BLaER1 (cell line): ENCODE measurements around the gene PGAM2.
A peak's percentile ranks its signal among the peaks of the same experiment; 100 is the strongest.

Source experiments
- H3K27ac ChIP-seq: shearing (Covaris generic); formaldehyde crosslinking; 2 replicates; pipeline ENCODE4 v1.8.1; 2022
- H3K27me3 ChIP-seq: shearing (Covaris generic); formaldehyde crosslinking; 2 replicates; pipeline ENCODE4 v1.8.1; 2022
- H3K36me3 ChIP-seq: shearing (Covaris generic); formaldehyde crosslinking; 2 replicates; pipeline ENCODE4 v1.8.1; 2022
- H3K4me1 ChIP-seq: shearing (Covaris generic); formaldehyde crosslinking; 2 replicates; pipeline ENCODE4 v1.8.1; 2022
- H3K4me2 ChIP-seq: shearing (Covaris generic); formaldehyde crosslinking; 2 replicates; pipeline ENCODE4 v1.8.1; 2022
- H3K4me3 ChIP-seq: shearing (Covaris generic); formaldehyde crosslinking; 2 replicates; pipeline ENCODE4 v1.8.1; 2022
- H3K9ac ChIP-seq: shearing (Covaris generic); formaldehyde crosslinking; 2 replicates; pipeline ENCODE4 v1.8.1; 2022
- H3K9me3 ChIP-seq: shearing (Covaris generic); formaldehyde crosslinking; 2 replicates; pipeline ENCODE4 v1.8.1; 2022
- H4K20me1 ChIP-seq: shearing (Covaris generic); formaldehyde crosslinking; 2 replicates; pipeline ENCODE4 v1.8.1; 2022
- Cebpa-rat ChIP-seq: shearing (Covaris generic); IDR thresholded peaks from 2 replicates; pipeline ENCODE4 v1.8.1; 2022

Gene PGAM2

DNA sequence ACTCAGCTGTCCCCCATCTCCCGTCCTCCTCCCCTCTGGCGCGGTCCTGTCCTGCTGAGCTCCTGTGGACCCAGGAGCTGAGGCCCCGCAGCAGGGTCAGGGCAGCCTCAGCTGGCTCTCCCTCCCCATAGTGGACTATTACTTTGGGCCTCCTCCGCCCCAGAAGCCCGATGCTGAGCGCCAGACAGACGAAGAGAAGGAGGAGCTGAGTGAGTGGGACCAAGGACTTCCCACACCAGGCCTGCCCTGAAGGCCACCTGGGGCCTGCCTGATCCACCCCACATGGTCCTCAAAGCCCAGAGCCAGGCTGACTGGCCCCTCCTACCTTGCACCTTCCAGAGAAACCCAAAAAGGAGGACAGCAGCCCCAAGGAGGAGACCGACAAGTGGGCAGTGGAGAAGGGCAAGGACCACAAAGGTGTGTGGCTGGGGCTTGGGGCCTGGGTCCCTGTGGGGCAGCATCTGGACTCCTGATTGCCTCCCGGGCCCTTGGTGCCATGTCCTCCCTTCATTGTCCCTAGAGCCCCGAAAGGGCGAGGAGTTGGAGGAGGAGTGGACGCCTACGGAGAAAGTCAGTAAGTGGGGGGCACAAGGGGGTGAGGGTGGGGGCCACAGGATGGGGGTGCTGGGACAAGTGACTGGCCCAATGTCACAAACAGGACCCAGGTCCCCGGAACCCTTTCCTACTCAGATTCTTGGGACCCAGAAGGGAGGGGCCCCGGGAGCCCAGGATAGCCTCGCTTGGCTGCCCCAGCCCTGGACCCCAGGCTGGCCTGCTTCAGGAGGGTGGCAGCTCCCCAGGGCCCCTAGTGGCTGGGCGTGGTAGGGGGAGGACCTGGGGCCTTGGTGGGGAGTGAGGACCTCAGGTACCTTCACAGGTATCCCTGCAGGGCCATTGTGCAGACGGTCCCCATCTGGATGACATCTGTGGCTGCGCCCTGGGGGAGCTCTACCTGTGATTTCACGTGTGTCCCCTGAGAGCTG lies 43.7 kb upstream of the PGAM2 start:
- Histone ChIP-seq H4K20me1 (peaks cover 93% of the 10 kb centered on the region), H3K36me3 (peaks cover 87% of the 10 kb centered on the region), H3K4me2 (peak overlapping the region; percentile 98; the same call in 1 of the 2 replicates), H3K27ac (peak overlapping the region; percentile 90; the same call in 1 of the 2 replicates), H3K27me3 (no peaks in the 10 kb centered on the region), H3K9me3 (no peaks in the 10 kb centered on the region), H3K4me1 (peaks cover 38% of the 10 kb centered on the region), H3K4me3 (no peak overlapping the region; the same call in 1 of the 2 replicates), H3K9ac (no peak overlapping the region; the same call in 1 of the 2 replicates)
- no peak for TF ChIP-seq Cebpa-rat

- peaks cover 45% of the 10 kb centered on the region for H3K4me1 ChIP-seq
- peaks cover 86% of the 10 kb centered on the region for H4K20me1 ChIP-seq
- H3K27ac ChIP-seq, result peak overlapping the region; percentile 90
- peak overlapping the region; percentile 89 for H3K9ac ChIP-seq
- peak overlapping the region; percentile 98; the same call in 1 of the 2 replicates for H3K4me2 ChIP-seq
- H3K27me3 ChIP-seq, result no peaks in the 10 kb centered on the region
- H3K4me3 ChIP-seq, result peak overlapping the region; percentile 81; the same call in 1 of the 2 replicates
- peaks cover 79% of the 10 kb centered on the region for H3K36me3 ChIP-seq
- no peaks in the 10 kb centered on the region for H3K9me3 ChIP-seq
- TF ChIP-seq Cebpa-rat, result no peak
These were observed 42.8 kb upstream of the PGAM2 start for GRCh38 chr7:44107961-44108767.

DNA sequence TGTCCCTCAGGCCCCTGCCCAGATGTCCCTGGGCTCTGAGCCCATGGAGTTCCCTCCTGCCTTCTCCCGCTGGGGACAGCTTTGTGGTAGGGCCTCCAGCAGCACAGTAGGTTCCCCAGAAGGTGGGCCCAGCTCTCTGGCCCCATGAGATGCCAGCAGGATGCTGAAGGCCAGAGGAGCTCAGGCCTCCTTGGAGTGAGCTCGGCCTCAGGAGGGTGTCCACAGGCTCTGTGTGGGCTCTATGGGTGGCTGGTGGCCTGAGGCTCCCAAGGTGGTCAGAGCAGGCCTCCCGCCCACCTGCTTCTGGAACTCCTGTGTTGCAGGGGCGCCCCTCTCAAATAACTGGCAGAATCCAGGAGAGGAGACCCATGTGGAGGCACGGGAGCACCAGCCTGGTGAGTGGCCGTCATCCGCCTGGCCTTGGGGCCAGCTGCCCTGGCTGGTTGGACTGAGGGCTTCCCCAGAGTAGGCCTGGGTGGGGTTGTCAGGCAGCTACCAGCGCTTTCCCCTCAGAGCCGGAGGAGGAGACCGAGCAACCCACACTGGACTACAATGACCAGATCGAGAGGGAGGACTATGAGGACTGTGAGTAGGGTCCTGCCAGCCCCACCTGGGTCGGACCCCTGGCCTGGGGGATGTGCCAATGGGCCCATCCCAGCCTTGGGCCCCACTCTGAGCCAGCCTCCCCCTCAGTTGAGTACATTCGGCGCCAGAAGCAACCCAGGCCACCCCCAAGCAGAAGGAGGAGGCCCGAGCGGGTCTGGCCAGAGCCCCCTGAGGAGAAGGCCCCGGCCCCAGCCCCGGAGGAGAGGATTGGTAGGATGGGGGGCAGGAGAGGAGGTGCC lies 42.0 kb upstream of the PGAM2 start:
- H3K27me3 ChIP-seq, result no peaks in the 10 kb centered on the region
- peaks cover 54% of the 10 kb centered on the region for H3K4me1 ChIP-seq
- H3K36me3 ChIP-seq, result peaks cover 71% of the 10 kb centered on the region
- H3K4me3 ChIP-seq, result peak overlapping the region; percentile 81
- TF ChIP-seq Cebpa-rat, result no peak
- peak overlapping the region; percentile 89 for H3K9ac ChIP-seq
- H3K27ac ChIP-seq, result peak overlapping the region; percentile 90
- H3K9me3 ChIP-seq, result no peaks in the 10 kb centered on the region
- H4K20me1 ChIP-seq, result peaks cover 77% of the 10 kb centered on the region
- peak overlapping the region; percentile 98 for H3K4me2 ChIP-seq

- H3K9ac ChIP-seq, result peak overlapping the region; percentile 89
- peaks cover 69% of the 10 kb centered on the region for H4K20me1 ChIP-seq
- no peaks in the 10 kb centered on the region for H3K27me3 ChIP-seq
- no peaks in the 10 kb centered on the region for H3K9me3 ChIP-seq
- peak overlapping the region; percentile 90 for H3K27ac ChIP-seq
- H3K36me3 ChIP-seq, result peaks cover 63% of the 10 kb centered on the region
- peaks cover 62% of the 10 kb centered on the region for H3K4me1 ChIP-seq
- H3K4me3 ChIP-seq, result peak overlapping the region; percentile 81
- H3K4me2 ChIP-seq, result peak overlapping the region; percentile 98
- TF ChIP-seq Cebpa-rat, result no peak
These were observed 41.1 kb upstream of the PGAM2 start for GRCh38 chr7:44106311-44107065.

DNA sequence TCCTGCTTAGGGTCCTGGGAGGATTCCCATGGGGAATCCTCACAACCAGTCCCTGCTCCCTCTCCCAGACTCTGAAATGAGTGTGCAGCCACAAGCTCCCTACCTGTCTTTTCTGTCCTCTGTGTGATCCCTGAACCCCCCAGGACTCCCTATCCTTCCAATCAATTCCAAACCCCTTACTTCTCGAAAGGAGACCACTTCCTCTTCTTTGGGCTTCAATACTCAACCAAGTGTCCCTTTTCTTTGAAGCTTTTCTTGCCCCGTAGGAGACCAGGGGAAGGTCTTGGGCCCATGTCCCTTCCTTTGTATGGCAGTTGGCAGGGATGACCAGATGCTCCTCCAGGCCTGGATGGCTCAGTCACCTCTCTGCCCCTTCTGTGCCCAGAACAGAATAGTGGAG lies 40.5 kb upstream of the PGAM2 start:
- Histone ChIP-seq H3K9ac (peak overlapping the region; percentile 89), H3K4me1 (peaks cover 69% of the 10 kb centered on the region), H3K27me3 (no peaks in the 10 kb centered on the region), H3K27ac (peak overlapping the region; percentile 90), H3K9me3 (no peaks in the 10 kb centered on the region), H3K4me3 (peak overlapping the region; percentile 81), H4K20me1 (peaks cover 62% of the 10 kb centered on the region), H3K4me2 (peak overlapping the region; percentile 98), H3K36me3 (peaks cover 56% of the 10 kb centered on the region)
- TF ChIP-seq Cebpa-rat, result no peak

DNA sequence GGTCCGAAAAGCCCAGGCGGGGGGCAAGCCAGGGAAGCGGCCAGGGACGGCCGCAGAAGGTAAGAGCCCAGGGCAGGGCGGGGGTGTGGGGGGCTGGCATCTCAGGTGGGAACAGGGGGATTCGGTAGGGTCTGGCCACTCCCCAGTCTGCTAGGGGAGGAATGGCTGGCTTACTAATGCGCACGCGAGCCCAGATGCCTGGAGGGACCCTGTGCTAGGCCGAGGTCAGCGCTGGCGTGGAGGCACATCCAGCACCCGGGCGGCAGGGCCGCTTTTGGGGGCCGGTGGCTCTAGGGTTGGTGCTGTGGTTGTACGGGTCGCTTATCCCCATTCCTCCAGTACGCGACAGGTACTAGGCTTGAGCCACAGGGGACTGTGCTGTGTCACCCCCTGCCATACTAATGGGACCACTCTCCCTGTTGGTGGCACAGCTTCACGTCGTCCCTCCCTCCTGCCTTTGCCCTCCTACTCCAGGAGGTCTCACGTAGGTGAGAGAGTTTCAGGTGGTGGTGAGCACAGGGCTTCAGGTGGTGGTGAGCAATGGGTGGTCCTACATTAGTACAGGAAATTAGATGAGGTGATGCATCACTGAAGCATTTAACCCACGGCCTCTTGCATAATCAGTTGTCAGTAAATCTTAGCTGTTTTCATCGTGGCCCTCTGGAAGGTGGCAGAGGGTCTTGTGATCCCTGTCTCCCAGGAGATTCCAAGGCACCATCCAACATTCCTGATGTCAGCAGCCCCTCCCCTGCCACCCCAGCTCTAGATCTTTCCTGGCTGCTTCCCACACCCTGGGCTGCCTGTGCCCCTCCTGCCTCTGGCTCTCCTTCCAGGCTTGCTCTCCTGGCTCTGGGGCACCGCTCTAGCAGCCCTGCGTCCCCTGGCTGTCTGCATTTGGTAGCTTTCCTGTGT lies 39.7 kb upstream of the PGAM2 start:
- H3K9ac ChIP-seq, result peak overlapping the region; percentile 89
- peaks cover 55% of the 10 kb centered on the region for H4K20me1 ChIP-seq
- peak overlapping the region; percentile 81 for H3K4me3 ChIP-seq
- H3K4me1 ChIP-seq, result peaks cover 76% of the 10 kb centered on the region
- peak overlapping the region; percentile 90 for H3K27ac ChIP-seq
- TF ChIP-seq Cebpa-rat, result no peak
- no peaks in the 10 kb centered on the region for H3K9me3 ChIP-seq
- H3K27me3 ChIP-seq, result no peaks in the 10 kb centered on the region
- peak overlapping the region; percentile 98 for H3K4me2 ChIP-seq
- H3K36me3 ChIP-seq, result peaks cover 49% of the 10 kb centered on the region

- no peak for TF ChIP-seq Cebpa-rat
- H3K4me2 ChIP-seq, result peak within 1 kb of the TSS; percentile 98
- H3K9ac ChIP-seq, result peak within 1 kb of the TSS; percentile 89
- H3K27me3 ChIP-seq, result no peaks in the 10 kb centered on the region
- H3K36me3 ChIP-seq, result peaks cover 40% of the 10 kb centered on the region
- H3K4me3 ChIP-seq, result peak within 1 kb of the TSS; percentile 81
- no peaks in the 10 kb centered on the region for H3K9me3 ChIP-seq
- peaks cover 85% of the 10 kb centered on the region for H3K4me1 ChIP-seq
- peak within 1 kb of the TSS; percentile 99 for H3K27ac ChIP-seq
- H4K20me1 ChIP-seq, result peaks cover 46% of the 10 kb centered on the region
These were observed 38.8 kb upstream of the PGAM2 start, which contains the start of gene AEBP1 for GRCh38 chr7:44103923-44104859. Gene AEBP1 (plus strand): TSS chr7:44104345. CDS start chr7:44104666, 321 bp downstream.
